B cell (primary cell): ENCODE measurements around the gene CTRL. TPM values are rescaled to one million over a fixed set of nuclear protein-coding genes. Genes with fewer than 3 reads are reported as not detected.

Experiments
- ATAC-seq: fragments of 200-7000 bp; cut with Tn5 transposase; one replicate; pipeline ENCODE4 v1.10.0; 2021; ENCODE audit warnings: low read depth, mild to moderate bottlenecking, moderate number of reproducible peaks, moderate library complexity
- CTCF ChIA-PET: fragments of 350-600 bp; sonication (Branson Sonifier 250); formaldehyde crosslinking; loops from one replicate; lab custom pipeline; 2021; ENCODE audit warnings: antibody characterized with exemption, inconsistent platforms; lab: Charles Lee
- POLR2A ChIA-PET: fragments of 350-600 bp; sonication (Branson Sonifier 250); formaldehyde crosslinking; loops from one replicate; lab custom pipeline; 2021; ENCODE audit warnings: antibody characterized with exemption; lab: Charles Lee
- DNase-seq: peaks from one replicate; pipeline ENCODE4 v3.0.0; 2013
- H2AFZ ChIP-seq: 2 replicates; pipeline ENCODE4 v1.6.1; 2012; ENCODE audit warnings: mild to moderate bottlenecking, low read depth, low read length; ENCODE audit not compliant: insufficient read depth, poor library complexity, severe bottlenecking
- H3K27ac ChIP-seq, 2 donors: 1 replicate in 1 of 2; 2 replicates in 1 of 2; pipeline ENCODE4 v1.5.1; 2012 to 2013; ENCODE audit warnings: low read length in 2 of 2, mild to moderate bottlenecking in 2 of 2, moderate library complexity in 1 of 2
- H3K27me3 ChIP-seq, 4 experiments: fragments of 200-600 bp in 1 of 4; sonication (generic) in 1 of 4; replicated peaks in 1 of 4; 1 replicate in 2 of 4; 2 replicates in 2 of 4; pipeline versions ENCODE4 v1.6.1 to v1.7.0; 2013 to 2016; ENCODE audit warnings: low read length in 3 of 4, mild to moderate bottlenecking in 2 of 4, mixed read lengths in 1 of 4, moderate library complexity in 1 of 4; ENCODE audit not compliant: insufficient read depth in 4 of 4, control insufficient read depth in 3 of 4; ENCODE audit errors: control extremely low read depth in 1 of 4
- H3K36me3 ChIP-seq, 2 experiments: replicated peaks in 1 of 2; 1 replicate in 1 of 2; 2 replicates in 1 of 2; pipeline versions ENCODE4 v1.6.1 to v1.7.1; 2013; ENCODE audit warnings: low read length in 1 of 2; ENCODE audit not compliant: insufficient read depth in 2 of 2, control insufficient read depth in 1 of 2; ENCODE audit errors: control extremely low read depth in 1 of 2, extremely low read depth in 1 of 2
- H3K4me1 ChIP-seq, 2 donors: fragments of 200-600 bp in 1 of 2; sonication (generic) in 1 of 2; 1 replicate in 1 of 2; 2 replicates in 1 of 2; pipeline versions ENCODE4 v1.5.1 to v1.6.1; 2013 to 2017; ENCODE audit warnings: low read length in 2 of 2; ENCODE audit not compliant: control insufficient read depth in 2 of 2, insufficient read depth in 2 of 2
- H3K4me2 ChIP-seq: replicated peaks from 2 replicates; pipeline ENCODE3; 2012; ENCODE audit warnings: mild to moderate bottlenecking, low read depth, low read length; ENCODE audit not compliant: poor library complexity, severe bottlenecking
- H3K4me3 ChIP-seq, 5 experiments: fragments of 200-600 bp in 1 of 5; sonication (generic) in 1 of 5; 1 replicate in 3 of 5; 2 replicates in 2 of 5; pipeline versions ENCODE4 v1.5.1 to v1.7.0; 2011 to 2016; ENCODE audit warnings: low read length in 4 of 5, mild to moderate bottlenecking in 4 of 5, low read depth in 2 of 5, control low read depth in 1 of 5, moderate library complexity in 1 of 5; ENCODE audit not compliant: insufficient read depth in 1 of 5; ENCODE audit errors: control extremely low read depth in 1 of 5, extremely low read depth in 1 of 5
- H3K79me2 ChIP-seq: fragments of 200-600 bp; sonication (generic); one replicate; pipeline ENCODE4 v1.6.0; 2016; ENCODE audit warnings: low read length; ENCODE audit not compliant: control insufficient read depth, insufficient read depth
- H3K9ac ChIP-seq: fragments of 200-600 bp; sonication (generic); 2 replicates; pipeline ENCODE4 v1.6.1; 2017; ENCODE audit warnings: mild to moderate bottlenecking, low read length, moderate library complexity
- H3K9me3 ChIP-seq, 3 donors: one replicate each; pipeline versions ENCODE4 v1.6.1 to v1.7.1; 2013; ENCODE audit warnings: low read length in 2 of 3; ENCODE audit not compliant: control insufficient read depth in 2 of 3, insufficient read depth in 1 of 3; ENCODE audit errors: control extremely low read depth in 1 of 3
- H4K20me1 ChIP-seq: 2 replicates; pipeline ENCODE4 v1.6.0; 2012; ENCODE audit warnings: mild to moderate bottlenecking, low read length; ENCODE audit not compliant: insufficient read depth, control insufficient read depth, poor library complexity, severe bottlenecking
- H3K27ac Mint-ChIP-seq: one replicate; pipeline ENCODE4 v1.8.0; 2021; ENCODE audit warnings: mixed read lengths
- H3K27me3 Mint-ChIP-seq: one replicate; pipeline ENCODE4 v1.8.0; 2021; ENCODE audit warnings: mixed read lengths
- H3K4me1 Mint-ChIP-seq: one replicate; pipeline ENCODE4 v1.8.0; 2021; ENCODE audit warnings: mixed read lengths
- H3K4me3 Mint-ChIP-seq: one replicate; pipeline ENCODE4 v1.8.0; 2021; ENCODE audit warnings: mixed read lengths
- H3K9me3 Mint-ChIP-seq: one replicate; pipeline ENCODE4 v1.8.0; 2022; ENCODE audit warnings: mixed read lengths; ENCODE audit not compliant: insufficient read depth
- CTCF ChIP-seq: fragments of 200-600 bp; IDR thresholded peaks from one replicate; pipeline ENCODE4 v1.8.0; 2022; ENCODE audit warnings: antibody characterized with exemption, mild to moderate bottlenecking
- EZH2 ChIP-seq: IDR thresholded peaks from 2 replicates; pipeline ENCODE4 v1.6.1; 2012; ENCODE audit warnings: borderline replicate concordance, low read depth, mild to moderate bottlenecking, moderate library complexity, low read length; ENCODE audit not compliant: insufficient read depth, poor library complexity, severe bottlenecking
- WGBS: methylation state at CpG from one replicate; pipeline ENCODE4 v1.1.5; 2013; ENCODE audit warnings: missing lambda C conversion rate; ENCODE audit not compliant: insufficient coverage; 5-methylcytosine and 5-hydroxymethylcytosine counted together
- intact Hi-C: fragments of 100-400 bp; cut with micrococcal nuclease; formaldehyde crosslinking; loops from one replicate; pipeline ENCODE4 v1.10.0; 2022
- polyA plus RNA-seq: library from polyadenylated mRNA; depleted of rRNA; stranded (reverse); fragments of >200 nt; gene quantifications from 2 replicates; pipeline ENCODE4 v1.2.3, GENCODE V29; 2012
- total RNA-seq, 2 donors: library from RNA; stranded (reverse); fragments of 120-200 nt in 1 of 2; gene quantifications; 1 replicate in 1 of 2; 2 replicates in 1 of 2; pipeline versions ENCODE4 v1.2.3 to v1.2.4, GENCODE V29; 2013 to 2022

Gene CTRL
- total and polyA plus RNA-seq, 2 donors (not counting 1 experiment from before 2014, with no cell fraction given), result 5.8 to 19.0 TPM

- ChIA-PET POLR2A (interaction anchor here (0.5 to 0.6 kb wide), 2 partner anchors 159 to 262 kb away, joined by 3 to 5 read pairs; no protein-coding TSS in a partner anchor), CTCF (interaction anchor here (1.0 to 3.6 kb wide), 2 partner anchors 47 to 54 kb away, joined by 4 to 30 read pairs; partner anchors contain the start of gene NRN1L)
- H3K4me1 Mint-ChIP-seq, result peaks cover 28% of the 10 kb centered on the region
- no peak overlapping the region for H3K27ac Mint-ChIP-seq
- Histone ChIP-seq H3K27ac (no peak overlapping the region), H3K79me2 (peaks cover 35% of the 10 kb centered on the region), H3K4me2 (no peak overlapping the region), H3K9me3 (no peaks in the 10 kb centered on the region), H4K20me1 (peaks cover 59% of the 10 kb centered on the region), H3K27me3 (no peaks in the 10 kb centered on the region), H3K36me3 (peaks cover 7 to 63% of the 10 kb centered on the region in 2 experiments), H3K4me1 (peaks cover 13 to 23% of the 10 kb centered on the region in 2 donors), H3K4me3 (no peak overlapping the region), H2AFZ (no peak overlapping the region), H3K9ac (no peak overlapping the region)
- no peaks in the 10 kb centered on the region for H3K9me3 Mint-ChIP-seq
- TF ChIP-seq EZH2 (no peak), CTCF (no peak)
- no peaks in the 10 kb centered on the region for H3K27me3 Mint-ChIP-seq
- no peak for DNase-seq
- 97% methylated on average over 17 of the region's 17 CpGs for WGBS
- intact Hi-C loops, result no loop called here
- ATAC-seq, result no peak
- no peak overlapping the region for H3K4me3 Mint-ChIP-seq
These were observed 917 bp downstream of the CTRL start for GRCh38 chr16:67930678-67931211.

- Histone ChIP-seq H2AFZ (no peak overlapping the region), H3K4me3 (no peak overlapping the region), H4K20me1 (peaks cover 53% of the 10 kb centered on the region), H3K9me3 (no peaks in the 10 kb centered on the region), H3K79me2 (peaks cover 30% of the 10 kb centered on the region), H3K27ac (no peak overlapping the region), H3K36me3 (peaks cover 7 to 61% of the 10 kb centered on the region in 2 experiments), H3K9ac (no peak overlapping the region), H3K4me2 (no peak overlapping the region), H3K4me1 (peaks cover 13 to 23% of the 10 kb centered on the region in 2 donors), H3K27me3 (no peaks in the 10 kb centered on the region)
- no peak overlapping the region for H3K27ac Mint-ChIP-seq
- H3K4me1 Mint-ChIP-seq, result peaks cover 28% of the 10 kb centered on the region
- TF ChIP-seq EZH2 (no peak), CTCF (no peak)
- no peak for ATAC-seq
- ChIA-PET CTCF (interaction anchor here (1.0 to 3.6 kb wide), 3 partner anchors 47 to 247 kb away, joined by 3 to 30 read pairs (median 4); partner anchors contain the start of gene NRN1L), POLR2A (interaction anchor here (0.5 to 0.6 kb wide), 2 partner anchors 159 to 262 kb away, joined by 3 to 5 read pairs; no protein-coding TSS in a partner anchor)
- no peaks in the 10 kb centered on the region for H3K27me3 Mint-ChIP-seq
- no peak for DNase-seq
- intact Hi-C loops, result no loop called here
- H3K9me3 Mint-ChIP-seq, result no peaks in the 10 kb centered on the region
- WGBS, result 95% methylated on average over 13 of the region's 14 CpGs
- H3K4me3 Mint-ChIP-seq, result no peak overlapping the region
These were observed 1.5 kb downstream of the CTRL start for GRCh38 chr16:67930191-67930590.
